A673 (cell line): Measurements from ENCODE around the gene GON4L. TPM values are rescaled to one million over a fixed set of nuclear protein-coding genes. Genes with fewer than 3 reads are reported as not detected.
"Not testable (repeated sequence)": the region's sequence is repeated elsewhere in the genome, so short reads cannot be mapped to it uniquely, and the experiment has no call there.

ENCODE experiments used
- BruUV-seq: library from RNA; stranded (reverse); fragments of 400-500 nt; replicated peaks from 2 replicates; lab custom pipeline; 2021; lab: Mats Ljungman, UMichigan
- CTCF ChIA-PET: fragments of 300-600 bp; sonication (Branson Sonifier 250); formaldehyde crosslinking; loops from one replicate; lab custom pipeline; 2022; ENCODE audit warnings: antibody characterized with exemption; lab: Charles Lee
- POLR2A ChIA-PET: fragments of 300-600 bp; sonication (Branson Sonifier 250); formaldehyde crosslinking; loops from one replicate; lab custom pipeline; 2022; ENCODE audit warnings: antibody characterized with exemption; ENCODE audit not compliant: low non-redundant PET; lab: Charles Lee
- DNase-seq: peaks from one replicate; pipeline ENCODE4 v3.0.0-alpha.2; 2015; ENCODE audit warnings: low spot score
- H3K27ac ChIP-seq: fragments of 200-600 bp; sonication (generic); 2 replicates; pipeline ENCODE4 v1.5.1; 2016; ENCODE audit warnings: mixed run types, low read depth, mild to moderate bottlenecking, mixed read lengths, antibody characterized with exemption, low read length; ENCODE audit not compliant: poor library complexity, severe bottlenecking
- H3K27me3 ChIP-seq: fragments of 200-600 bp; sonication (generic); replicated peaks from 2 replicates; pipeline ENCODE4 v1.6.1; 2017; ENCODE audit warnings: mixed run types, low read depth, mild to moderate bottlenecking, mixed read lengths, antibody characterized with exemption, low read length; ENCODE audit not compliant: insufficient read depth, poor library complexity
- H3K36me3 ChIP-seq: fragments of 200-600 bp; sonication (generic); 2 replicates; pipeline ENCODE4 v1.6.1; 2016; ENCODE audit warnings: mixed run types, mild to moderate bottlenecking, mixed read lengths, antibody characterized with exemption, low read length; ENCODE audit not compliant: insufficient read depth, poor library complexity, severe bottlenecking
- H3K4me1 ChIP-seq: fragments of 200-600 bp; sonication (generic); 2 replicates; pipeline ENCODE4 v1.6.1; 2017; ENCODE audit warnings: mixed run types, mild to moderate bottlenecking, mixed read lengths, antibody characterized with exemption, low read length; ENCODE audit not compliant: insufficient read depth, poor library complexity, severe bottlenecking
- H3K4me3 ChIP-seq: fragments of 200-600 bp; sonication (generic); 2 replicates; pipeline ENCODE4 v1.5.1; 2016; ENCODE audit warnings: low read depth, mixed run types, mild to moderate bottlenecking, mixed read lengths, low read length; ENCODE audit not compliant: poor library complexity, severe bottlenecking
- H3K9me3 ChIP-seq: fragments of 200-600 bp; sonication (generic); 2 replicates; pipeline ENCODE4 v1.6.1; 2016; ENCODE audit warnings: mixed run types, low read depth, mild to moderate bottlenecking, mixed read lengths, antibody characterized with exemption, low read length; ENCODE audit not compliant: poor library complexity, severe bottlenecking
- EZH2 ChIP-seq: fragments of 200-600 bp; sonication (generic); IDR thresholded peaks from 2 replicates; pipeline ENCODE4 v1.6.1; 2017; ENCODE audit warnings: borderline replicate concordance, low read depth, mild to moderate bottlenecking, mixed read lengths, antibody characterized with exemption, low read length; ENCODE audit not compliant: poor library complexity, severe bottlenecking
- intact Hi-C: fragments of 100-400 bp; cut with micrococcal nuclease; formaldehyde crosslinking; loops from one replicate; pipeline ENCODE4 v1.10.0; 2022; ENCODE audit not compliant: unreplicated experiment
- total RNA-seq: library from RNA; stranded (reverse); gene quantifications from 2 replicates; pipeline ENCODE4 v1.2.3, GENCODE V29; 2021
- TF ChIP-seq, protein P1 (sequence below): fragments of 300-800, 200-600 bp; sonication (generic); conservative IDR thresholded peaks from 2 replicates; pipeline ENCODE4 v1.5.1; 2017; ENCODE audit warnings: low read depth, mild to moderate bottlenecking, antibody characterized with exemption, low read length, moderate library complexity, mixed read lengths

The GON4L gene
- total RNA-seq, 1 experiment from 2014 or later, result 55.7 TPM

DNA sequence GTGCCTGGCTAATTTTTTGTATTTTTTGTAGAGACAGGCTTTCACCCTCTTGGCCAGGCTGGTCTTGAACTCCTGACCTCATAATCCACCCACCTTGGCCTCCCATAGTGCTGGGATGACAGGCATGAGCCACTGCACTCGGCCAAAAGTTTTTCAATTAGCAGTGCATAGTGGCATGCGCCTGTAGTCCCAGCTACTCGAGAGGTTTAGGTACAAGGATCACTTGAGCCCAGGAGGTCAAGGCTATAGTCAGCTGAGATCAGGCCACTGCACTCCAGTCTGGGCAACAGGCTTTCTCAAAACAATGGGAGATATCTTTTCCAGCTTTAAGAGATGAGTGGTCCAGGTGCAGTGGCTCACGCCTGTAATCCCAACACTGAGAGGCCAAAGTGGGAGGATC lies 137.3 kb downstream of the GON4L start:
- H3K4me1 ChIP-seq, result no peaks in the 10 kb centered on the region
- BruUV-seq, result no TSS peak
- POLR2A ChIA-PET, result no interaction called here
- H3K27me3 ChIP-seq, result no peaks in the 10 kb centered on the region
- H3K27ac ChIP-seq, result no peak overlapping the region
- no peak overlapping the region for H3K4me3 ChIP-seq
- peaks cover 18% of the 10 kb centered on the region for H3K36me3 ChIP-seq
- DNase-seq, result no peak
- no peaks in the 10 kb centered on the region for H3K9me3 ChIP-seq
- TF ChIP-seq EZH2, result no peak
- TF ChIP-seq, protein P1, sequence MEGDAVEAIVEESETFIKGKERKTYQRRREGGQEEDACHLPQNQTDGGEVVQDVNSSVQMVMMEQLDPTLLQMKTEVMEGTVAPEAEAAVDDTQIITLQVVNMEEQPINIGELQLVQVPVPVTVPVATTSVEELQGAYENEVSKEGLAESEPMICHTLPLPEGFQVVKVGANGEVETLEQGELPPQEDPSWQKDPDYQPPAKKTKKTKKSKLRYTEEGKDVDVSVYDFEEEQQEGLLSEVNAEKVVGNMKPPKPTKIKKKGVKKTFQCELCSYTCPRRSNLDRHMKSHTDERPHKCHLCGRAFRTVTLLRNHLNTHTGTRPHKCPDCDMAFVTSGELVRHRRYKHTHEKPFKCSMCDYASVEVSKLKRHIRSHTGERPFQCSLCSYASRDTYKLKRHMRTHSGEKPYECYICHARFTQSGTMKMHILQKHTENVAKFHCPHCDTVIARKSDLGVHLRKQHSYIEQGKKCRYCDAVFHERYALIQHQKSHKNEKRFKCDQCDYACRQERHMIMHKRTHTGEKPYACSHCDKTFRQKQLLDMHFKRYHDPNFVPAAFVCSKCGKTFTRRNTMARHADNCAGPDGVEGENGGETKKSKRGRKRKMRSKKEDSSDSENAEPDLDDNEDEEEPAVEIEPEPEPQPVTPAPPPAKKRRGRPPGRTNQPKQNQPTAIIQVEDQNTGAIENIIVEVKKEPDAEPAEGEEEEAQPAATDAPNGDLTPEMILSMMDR, result no peak
- intact Hi-C loops, result no loop called here
- CTCF ChIA-PET, result no interaction called here

GRCh38 chr1:155718524-155719115 lies 138.4 kb downstream of the GON4L start:
- H3K27ac ChIP-seq, H3K27me3 ChIP-seq, CTCF ChIA-PET, BruUV-seq, POLR2A ChIA-PET, H3K9me3 ChIP-seq, intact Hi-C loops, H3K4me1 ChIP-seq, DNase-seq, H3K4me3 ChIP-seq: not testable (repeated sequence)
- H3K36me3 ChIP-seq, result peaks cover 20% of the 10 kb centered on the region

- Histone ChIP-seq H3K27me3 (no peaks in the 10 kb centered on the region), H3K4me3 (no peak overlapping the region), H3K9me3 (no peaks in the 10 kb centered on the region), H3K27ac (no peak overlapping the region), H3K36me3 (peaks cover 32% of the 10 kb centered on the region), H3K4me1 (no peaks in the 10 kb centered on the region)
- BruUV-seq, result no TSS peak
- ChIA-PET CTCF (no interaction called here), POLR2A (no interaction called here)
- DNase-seq, result no peak
- intact Hi-C loops, result no loop called here
- TF ChIP-seq, protein P1, result no peak
- no peak for TF ChIP-seq EZH2
Observed at GRCh38 chr1:155717041-155717440, 140.0 kb downstream of the GON4L start.

DNA sequence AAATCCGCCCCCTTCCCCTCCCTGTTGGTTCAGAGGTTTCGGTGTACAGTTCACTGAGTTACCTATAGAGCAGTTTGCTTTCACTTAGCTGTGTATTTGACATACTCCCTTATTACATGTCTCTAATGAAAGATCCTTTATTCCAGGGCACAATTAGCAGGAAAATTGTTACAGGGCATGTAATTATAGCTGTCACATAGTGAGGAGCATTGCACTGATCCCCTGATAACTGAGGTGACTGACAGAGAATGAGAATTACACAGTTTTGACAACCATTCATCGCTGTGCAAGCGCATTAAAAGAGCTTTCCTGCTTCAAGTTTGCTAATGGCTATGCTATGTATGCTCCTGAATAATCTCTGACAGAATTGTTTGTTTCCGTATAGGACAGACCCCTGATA lies 141.2 kb downstream of the GON4L start:
- H3K27me3 ChIP-seq, result no peaks in the 10 kb centered on the region
- no peak overlapping the region for H3K27ac ChIP-seq
- H3K4me3 ChIP-seq, result no peak overlapping the region
- no peaks in the 10 kb centered on the region for H3K4me1 ChIP-seq
- TF ChIP-seq, protein P1, result no peak
- TF ChIP-seq EZH2, result no peak
- H3K9me3 ChIP-seq, result no peaks in the 10 kb centered on the region
- POLR2A ChIA-PET, result no interaction called here
- CTCF ChIA-PET, result no interaction called here
- no TSS peak for BruUV-seq
- H3K36me3 ChIP-seq, result peaks cover 27% of the 10 kb centered on the region
- DNase-seq, result no peak
- intact Hi-C loops, result no loop called here

DNA sequence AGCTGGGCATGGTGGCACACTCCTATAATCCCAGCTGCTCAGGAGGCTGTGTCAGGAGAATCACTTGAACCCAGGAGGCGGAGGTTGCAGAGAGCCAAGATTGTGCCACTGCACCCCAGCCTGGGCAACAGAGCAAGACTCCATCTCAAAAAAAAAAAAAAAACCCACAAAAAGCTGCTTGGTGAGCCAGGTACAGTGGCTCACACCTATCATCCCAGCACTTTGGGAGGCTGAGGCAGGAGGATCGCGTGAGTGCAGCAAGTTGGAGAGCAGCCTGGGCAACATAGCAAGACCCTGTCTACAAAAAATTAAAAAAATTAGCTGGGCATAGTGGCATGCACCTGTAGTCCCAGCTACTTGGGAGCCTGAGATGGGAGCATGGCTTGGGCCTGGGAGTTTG lies 142.0 kb downstream of the GON4L start:
- H3K4me3 ChIP-seq, intact Hi-C loops, H3K27ac ChIP-seq, H3K9me3 ChIP-seq, BruUV-seq, H3K4me1 ChIP-seq, POLR2A ChIA-PET, H3K27me3 ChIP-seq, DNase-seq, CTCF ChIA-PET: not testable (repeated sequence)
- H3K36me3 ChIP-seq, result peaks cover 29% of the 10 kb centered on the region
